Measurements from ENCODE around the gene GPR171.

The GPR171 gene

DNA sequence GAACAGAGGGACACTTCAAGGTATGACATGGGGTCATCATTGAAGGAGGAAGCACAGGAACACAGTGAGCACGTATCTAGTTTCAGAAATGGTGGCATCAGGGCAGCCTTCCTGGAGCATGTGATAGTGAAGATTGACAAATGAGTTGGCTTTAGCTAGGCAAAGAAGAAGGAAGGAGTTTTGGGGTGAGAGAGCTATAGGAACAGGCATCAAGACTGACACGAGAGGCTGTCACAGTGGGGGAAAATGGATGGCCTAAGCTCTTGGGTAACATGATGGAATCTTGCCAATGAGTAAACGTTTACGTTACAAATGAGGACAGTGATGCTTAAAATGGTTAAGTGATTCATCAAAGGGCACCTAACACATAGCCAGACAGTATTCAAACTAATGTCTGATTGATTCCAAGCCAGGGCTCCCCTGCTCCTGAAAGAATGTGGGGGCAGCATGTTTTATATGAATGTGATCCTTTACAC, 23.1 kb upstream of the GPR171 start:
- TF ChIP-seq JUND (IDR thresholded peaks at IDR 0.05; ENCODE audit: low read depth), result no peak
- DNase-seq (ENCODE audit: low read depth in 1 of 2, low spot score in 1 of 2), result peak in 1 of 2 experiments; percentile 54
- in situ Hi-C loops (cut with HindIII; ENCODE audit: low pct_unique_long_range_greater_than_20kb, low sequenced_read_pairs), result no loop called here

DNA sequence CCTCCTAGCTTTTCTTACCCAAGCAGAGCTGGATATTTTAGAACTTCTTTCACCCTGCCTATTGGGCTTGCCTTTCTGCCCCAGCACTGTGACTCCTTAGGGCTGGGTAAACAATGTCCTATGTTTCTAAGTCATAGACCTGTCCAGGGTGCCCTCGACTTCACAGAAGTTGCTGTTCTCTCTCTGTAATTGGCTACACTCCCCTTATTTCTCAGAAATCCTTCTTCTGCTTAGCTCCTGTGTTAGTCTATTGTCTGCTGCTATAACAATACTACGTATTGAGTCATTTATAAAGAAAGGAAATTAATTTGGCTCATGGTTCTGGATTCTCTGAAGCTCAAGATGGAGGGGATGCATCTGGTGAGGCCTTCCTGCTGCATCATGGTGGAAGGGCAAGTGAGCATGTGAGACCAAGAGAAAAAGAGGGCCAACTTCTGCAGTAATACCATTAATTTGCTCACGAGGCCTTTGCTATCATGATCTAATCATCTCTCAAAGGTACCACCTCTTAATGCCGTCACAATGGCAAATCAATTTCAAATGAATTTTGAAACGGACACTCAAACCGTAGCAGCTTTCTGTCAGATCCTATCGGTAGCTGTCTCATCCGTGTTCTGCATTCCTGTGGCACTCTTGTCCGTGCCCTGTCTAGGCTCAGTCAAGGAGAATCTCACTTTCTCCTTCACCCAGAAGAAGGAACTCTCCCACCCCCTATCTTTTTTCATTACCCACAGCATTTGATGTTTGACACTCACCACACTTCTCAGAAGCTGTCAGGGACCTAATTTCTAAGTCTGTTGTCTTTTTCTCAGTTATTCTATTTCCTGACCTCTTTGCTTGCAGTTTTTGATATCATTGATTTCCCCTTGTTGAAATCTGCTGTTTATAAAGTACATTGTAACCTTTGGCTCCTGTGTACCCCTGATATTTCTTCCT, 22.3 kb upstream of the GPR171 start:
- no peak for DNase-seq (ENCODE audit: low read depth in 1 of 2, low spot score in 1 of 2)
- in situ Hi-C loops (cut with HindIII; ENCODE audit: low pct_unique_long_range_greater_than_20kb, low sequenced_read_pairs), result no loop called here
- TF ChIP-seq JUND (IDR thresholded peaks at IDR 0.05; ENCODE audit: low read depth), result no peak

DNA sequence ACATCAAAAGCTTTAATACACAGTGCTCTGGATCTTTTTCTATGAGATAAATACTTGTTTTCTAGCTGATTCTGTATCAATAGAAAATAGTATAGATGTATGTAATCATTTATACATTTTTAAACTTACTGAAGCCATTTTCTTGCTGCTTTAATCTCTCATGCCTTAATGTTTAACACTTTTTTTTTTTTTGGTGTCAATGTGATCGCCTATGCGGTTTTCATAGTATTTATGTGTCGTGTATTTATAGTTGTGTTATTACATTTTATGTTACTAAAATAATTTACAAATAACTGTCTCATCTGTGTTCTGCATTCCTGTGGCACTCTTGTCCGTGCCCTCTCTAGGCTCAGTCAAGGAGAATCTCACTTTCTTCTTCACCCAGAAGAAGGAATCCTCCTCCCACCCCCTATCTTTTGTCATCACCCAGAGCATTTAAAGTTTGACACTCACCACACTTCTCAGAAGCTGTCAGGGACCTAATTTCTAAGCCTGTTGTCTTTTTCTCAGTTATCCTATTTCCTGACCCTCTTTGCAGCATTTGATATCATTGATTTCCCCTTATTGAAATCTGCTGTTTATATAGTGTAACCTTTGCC, 21.4 kb upstream of the GPR171 start:
- no peak for DNase-seq (ENCODE audit: low read depth in 1 of 2, low spot score in 1 of 2)
- in situ Hi-C loops (cut with HindIII; ENCODE audit: low pct_unique_long_range_greater_than_20kb, low sequenced_read_pairs), result no loop called here
- no peak for TF ChIP-seq JUND (IDR thresholded peaks at IDR 0.05; ENCODE audit: low read depth)

DNA sequence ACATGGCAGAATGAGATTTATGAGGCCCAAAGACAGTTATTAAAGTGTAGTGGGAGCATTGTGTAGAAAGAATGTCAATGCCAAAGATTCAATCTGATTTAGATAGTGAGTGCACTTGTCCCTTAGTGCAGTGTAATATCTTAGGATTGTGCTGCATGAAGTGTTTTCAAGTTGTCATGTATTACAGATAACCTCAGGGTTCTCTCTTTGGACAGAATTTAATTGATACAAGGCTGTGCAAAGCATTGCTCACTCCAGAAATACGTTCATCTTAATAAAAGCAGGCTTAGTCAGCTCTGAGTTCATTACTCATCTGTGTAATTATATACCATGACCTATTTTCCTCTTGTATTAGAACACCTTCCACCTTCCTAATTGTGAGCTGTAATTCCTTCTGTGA, 16.0 kb upstream of the GPR171 start:
- TF ChIP-seq JUND (IDR thresholded peaks at IDR 0.05; ENCODE audit: low read depth), result no peak
- in situ Hi-C loops (cut with HindIII; ENCODE audit: low pct_unique_long_range_greater_than_20kb, low sequenced_read_pairs), result no loop called here

DNA sequence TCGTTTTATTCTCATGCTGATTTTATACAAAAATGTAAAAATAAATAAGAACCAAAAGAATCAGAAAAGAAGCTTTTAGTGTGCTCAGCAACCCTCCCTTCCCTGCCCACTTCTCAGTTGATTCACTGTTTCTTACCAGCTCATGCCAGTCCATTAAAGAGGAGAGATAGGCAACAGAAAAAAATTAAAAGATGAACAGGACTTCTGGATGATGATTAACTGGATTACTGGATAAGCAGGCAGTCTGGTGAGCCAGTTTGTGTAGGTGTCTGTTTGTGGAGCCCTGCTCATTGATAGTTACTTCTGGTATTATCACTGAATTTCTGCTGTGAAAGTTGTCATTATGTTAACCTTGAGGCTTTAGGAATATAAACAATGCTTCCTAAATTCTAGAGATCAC, 15.1 kb upstream of the GPR171 start:
- in situ Hi-C loops (cut with HindIII; ENCODE audit: low pct_unique_long_range_greater_than_20kb, low sequenced_read_pairs), result no loop called here

More for the DNA sequence above, 16.0 kb upstream of the GPR171 start:
- DNase-seq (ENCODE audit: low read depth in 1 of 2, low spot score in 1 of 2), result no peak

DNA sequence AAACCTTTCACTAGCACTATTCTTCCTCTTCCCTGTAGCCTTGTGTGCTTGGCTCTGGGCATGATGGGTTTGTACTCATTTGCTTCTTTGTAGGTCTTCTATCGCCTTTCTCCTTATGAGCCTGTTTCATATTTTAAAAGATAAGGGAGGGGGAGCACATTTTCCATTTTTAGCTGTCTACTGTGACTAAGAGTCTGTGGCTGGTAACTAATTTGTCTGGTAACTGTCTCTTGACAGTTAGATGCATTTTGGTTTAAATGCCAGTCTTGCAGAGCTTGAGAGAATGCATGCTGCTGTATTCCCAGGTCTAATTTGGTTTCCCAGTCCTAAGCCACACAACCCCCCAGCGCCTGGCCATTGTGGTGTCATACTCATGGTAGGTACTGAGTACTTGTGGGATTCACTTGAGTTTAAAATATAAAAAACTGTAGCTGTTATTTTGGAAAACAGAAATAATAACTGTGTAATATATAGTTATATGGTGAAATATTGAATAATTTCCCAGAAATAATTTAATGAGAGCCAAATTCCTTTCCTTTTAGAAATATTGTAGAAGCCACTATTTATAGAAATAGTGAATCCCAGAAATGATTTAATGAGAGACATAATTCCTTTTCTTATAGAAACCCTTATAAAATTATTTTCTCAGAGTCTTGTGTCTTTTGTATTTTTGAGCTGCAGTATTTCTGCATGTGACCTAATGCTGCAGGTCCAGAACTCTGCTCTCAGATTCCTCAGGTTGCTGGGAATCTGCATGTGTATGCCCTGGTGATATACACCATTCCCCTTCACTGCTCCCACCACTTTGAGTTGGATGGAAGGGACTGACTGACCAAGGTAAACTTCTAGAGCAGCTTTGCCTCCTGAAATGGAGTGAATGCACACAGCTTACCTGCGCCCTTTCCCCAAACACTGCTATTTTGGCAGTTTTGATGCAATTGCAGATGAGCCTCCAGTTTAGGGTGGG, 13.9 kb upstream of the GPR171 start:
- in situ Hi-C loops (cut with HindIII; ENCODE audit: low pct_unique_long_range_greater_than_20kb, low sequenced_read_pairs), result no loop called here
- DNase-seq (ENCODE audit: low read depth in 1 of 2, low spot score in 1 of 2), result no peak
- TF ChIP-seq JUND (IDR thresholded peaks at IDR 0.05; ENCODE audit: low read depth), result no peak

More for the DNA sequence above, 15.1 kb upstream of the GPR171 start:
- no peak for TF ChIP-seq JUND (IDR thresholded peaks at IDR 0.05; ENCODE audit: low read depth)
- DNase-seq (ENCODE audit: low read depth in 1 of 2, low spot score in 1 of 2), result no peak

DNA sequence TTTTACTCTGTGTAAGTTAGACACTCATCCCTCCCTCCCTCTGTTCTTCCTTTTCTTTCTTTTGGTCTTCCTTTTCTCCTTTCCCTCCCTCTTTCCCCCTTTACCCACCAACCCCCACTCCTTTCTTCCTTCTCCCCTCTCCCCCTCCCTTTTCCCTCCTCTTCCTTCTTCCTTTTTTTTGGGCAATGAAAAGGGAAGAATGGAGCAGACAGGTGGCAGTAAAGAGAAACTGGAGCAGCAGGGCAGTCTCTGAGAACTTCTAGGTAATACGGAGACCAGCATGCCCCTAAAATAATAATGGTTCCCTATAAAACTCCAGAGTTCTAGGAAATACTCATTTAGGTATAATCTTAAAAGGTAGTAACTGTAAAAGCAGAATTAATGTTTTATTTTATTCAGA, 11.4 kb upstream of the GPR171 start:
- in situ Hi-C loops (cut with HindIII; ENCODE audit: low pct_unique_long_range_greater_than_20kb, low sequenced_read_pairs), result no loop called here
- no peak for DNase-seq (ENCODE audit: low read depth in 1 of 2, low spot score in 1 of 2)
- TF ChIP-seq JUND (IDR thresholded peaks at IDR 0.05; ENCODE audit: low read depth), result no peak

DNA sequence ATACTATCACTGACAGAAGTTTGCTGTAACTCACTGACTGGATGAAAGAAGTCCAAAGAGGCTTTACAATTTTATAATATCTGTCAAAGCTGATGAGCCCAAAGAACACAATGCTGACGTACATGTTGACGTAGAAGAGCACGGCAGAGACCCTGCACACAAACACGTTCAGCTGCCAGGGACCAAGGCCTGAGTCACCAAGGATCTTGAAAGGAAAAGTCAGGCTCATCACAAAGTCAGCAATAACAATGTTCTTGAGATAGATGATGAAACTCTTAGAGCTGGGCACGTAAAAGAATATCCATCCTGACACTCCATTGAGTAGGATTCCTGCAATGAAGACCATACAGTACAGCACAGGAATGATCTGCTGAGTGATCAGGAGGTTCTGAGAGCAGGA, 10.9 kb upstream of the GPR171 start:
- no peak for TF ChIP-seq JUND (IDR thresholded peaks at IDR 0.05; ENCODE audit: low read depth)
- in situ Hi-C loops (cut with HindIII; ENCODE audit: low pct_unique_long_range_greater_than_20kb, low sequenced_read_pairs), result no loop called here
- no peak for DNase-seq (ENCODE audit: low read depth in 1 of 2, low spot score in 1 of 2)

DNA sequence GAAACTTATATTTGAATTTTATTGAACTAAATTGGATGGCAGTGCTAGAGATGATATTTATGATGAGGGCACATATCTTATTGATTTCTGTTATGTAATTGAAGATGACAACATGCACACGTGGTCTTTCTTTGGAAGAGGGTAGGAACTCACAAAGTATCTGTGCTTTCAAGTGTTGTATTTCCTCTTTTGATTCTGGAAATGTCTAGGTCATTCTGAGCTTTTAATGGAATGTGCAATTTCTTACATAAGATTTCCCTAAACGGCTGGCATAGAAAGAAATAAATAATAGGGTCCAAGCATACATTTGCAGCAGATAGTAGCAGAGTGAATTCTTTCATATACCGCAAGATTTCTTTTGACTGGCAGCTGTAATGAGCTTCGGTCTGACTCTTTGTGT, 10.1 kb upstream of the GPR171 start:
- no peak for TF ChIP-seq JUND (IDR thresholded peaks at IDR 0.05; ENCODE audit: low read depth)
- no peak for DNase-seq (ENCODE audit: low read depth in 1 of 2, low spot score in 1 of 2)
- in situ Hi-C loops (cut with HindIII; ENCODE audit: low pct_unique_long_range_greater_than_20kb, low sequenced_read_pairs), result no loop called here

DNA sequence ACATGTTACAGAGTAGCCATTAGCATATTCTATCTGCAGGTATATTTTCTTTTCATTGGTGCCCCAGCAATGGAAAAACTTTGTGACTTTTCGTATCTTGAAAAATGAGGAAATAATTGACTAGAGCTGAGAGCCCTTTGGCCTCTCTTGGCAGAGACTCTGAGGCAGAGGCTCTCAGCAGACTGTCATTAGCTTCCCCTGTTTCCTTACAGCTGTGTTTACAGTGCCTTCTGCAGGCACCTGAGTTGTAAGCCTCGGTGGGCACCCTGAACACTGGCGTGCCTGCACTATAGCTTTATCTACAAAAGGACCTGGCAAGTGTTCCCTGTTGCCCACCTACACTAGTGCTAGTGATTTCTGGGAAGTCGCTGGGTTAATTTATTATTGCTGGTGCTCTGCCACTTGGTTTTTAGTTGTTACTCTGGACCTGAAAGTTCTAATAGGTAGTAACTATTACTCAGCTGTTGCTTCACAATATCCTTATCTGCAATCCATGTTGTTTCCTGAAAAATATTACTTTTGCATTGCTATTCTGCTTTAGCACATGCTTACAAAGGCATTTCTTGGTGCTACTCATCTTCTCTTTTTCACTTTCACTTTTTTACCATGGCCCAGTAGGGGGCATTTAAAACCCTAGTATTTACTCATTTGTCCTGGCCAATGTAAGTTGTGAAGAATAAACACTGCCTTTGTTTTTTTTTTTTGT, 7.8 kb upstream of the GPR171 start:
- in situ Hi-C loops (cut with HindIII; ENCODE audit: low pct_unique_long_range_greater_than_20kb, low sequenced_read_pairs), result no loop called here
- no peak for DNase-seq (ENCODE audit: low read depth in 1 of 2, low spot score in 1 of 2)
- TF ChIP-seq JUND (IDR thresholded peaks at IDR 0.05; ENCODE audit: low read depth), result no peak

DNA sequence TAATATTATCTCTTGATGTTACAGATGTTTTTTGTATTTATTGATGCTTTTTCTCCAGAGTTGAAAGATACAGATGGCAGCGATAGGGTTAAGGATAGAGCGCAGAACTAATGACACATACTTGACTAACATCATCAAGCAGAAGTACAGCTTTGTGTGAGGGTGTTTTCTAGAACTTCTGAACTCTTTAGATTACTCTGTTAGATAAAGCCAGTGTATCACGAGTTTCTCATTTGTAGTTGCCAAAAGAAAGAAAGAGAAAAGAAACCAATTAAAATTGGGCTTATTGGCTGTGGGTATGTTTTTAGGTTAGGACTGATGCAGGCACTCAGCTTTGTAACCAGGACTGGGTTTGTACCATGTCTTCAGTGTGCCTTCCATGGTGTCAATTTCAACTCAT, 6.6 kb upstream of the GPR171 start:
- no peak for DNase-seq (ENCODE audit: low read depth in 1 of 2, low spot score in 1 of 2)
- no peak for TF ChIP-seq JUND (IDR thresholded peaks at IDR 0.05; ENCODE audit: low read depth)
- in situ Hi-C loops (cut with HindIII; ENCODE audit: low pct_unique_long_range_greater_than_20kb, low sequenced_read_pairs), result no loop called here

DNA sequence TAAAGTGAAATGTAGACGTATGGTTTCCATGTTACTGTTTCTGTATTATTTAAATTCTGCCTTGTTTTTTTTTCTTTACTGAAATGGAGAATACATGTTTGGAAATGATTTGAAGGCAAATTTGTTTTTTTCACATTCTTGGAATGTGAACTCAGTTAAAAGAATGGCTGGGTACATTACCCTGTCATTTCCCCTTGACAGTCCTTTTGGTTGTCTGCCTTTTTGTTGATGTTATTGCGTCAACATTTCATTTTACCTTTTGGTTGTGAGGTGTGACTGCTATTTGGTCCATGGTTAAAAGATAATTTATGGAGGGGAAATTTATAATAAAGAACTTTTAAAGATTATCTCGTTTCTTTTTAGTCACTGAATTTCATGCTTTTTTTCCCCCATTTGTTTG, 3.2 kb upstream of the GPR171 start:
- no peak for TF ChIP-seq JUND (IDR thresholded peaks at IDR 0.05; ENCODE audit: low read depth)

More for the DNA sequence above, 3.2 kb upstream of the GPR171 start:
- DNase-seq (ENCODE audit: low read depth in 1 of 2, low spot score in 1 of 2), result no peak
- in situ Hi-C loops (cut with HindIII; ENCODE audit: low pct_unique_long_range_greater_than_20kb, low sequenced_read_pairs), result no loop called here
